Osteoblast (primary cell): Measurements from ENCODE around the gene UPK1B. TPM values are rescaled to one million over a fixed set of nuclear protein-coding genes. Genes with fewer than 3 reads are reported as not detected.

Experiments
- DNase-seq: peaks from one replicate; pipeline ENCODE4 v3.0.0; 2011; ENCODE audit warnings: low spot score, mixed read lengths; ENCODE audit not compliant: insufficient read length; ENCODE audit errors: missing footprints
- H2AFZ ChIP-seq: 2 replicates; pipeline ENCODE4 v1.6.0; 2011; ENCODE audit warnings: mild to moderate bottlenecking, low read length
- H3K27ac ChIP-seq: 2 replicates; pipeline ENCODE4 v1.5.1; 2011; ENCODE audit warnings: mild to moderate bottlenecking, low read depth, low read length, moderate library complexity
- H3K27me3 ChIP-seq: 2 replicates; pipeline ENCODE4 v1.6.0; 2012; ENCODE audit warnings: mild to moderate bottlenecking, control low read depth, inconsistent platforms, low read length, moderate library complexity; ENCODE audit not compliant: insufficient read depth
- H3K36me3 ChIP-seq: 2 replicates; pipeline ENCODE4 v1.5.1; 2011; ENCODE audit warnings: mild to moderate bottlenecking, low read length, control low read depth, moderate library complexity; ENCODE audit not compliant: insufficient read depth
- H3K4me1 ChIP-seq: 2 replicates; pipeline ENCODE4 v1.5.1; 2011; ENCODE audit warnings: mild to moderate bottlenecking, low read length, control low read depth, moderate library complexity; ENCODE audit not compliant: insufficient read depth
- H3K4me2 ChIP-seq: 2 replicates; pipeline ENCODE4 v1.6.0; 2011; ENCODE audit warnings: mild to moderate bottlenecking, low read length; ENCODE audit not compliant: insufficient read depth
- H3K4me3 ChIP-seq: fragments of 200-600 bp; sonication (generic); 3 replicates; pipeline ENCODE4 v1.5.1; 2012; ENCODE audit warnings: mild to moderate bottlenecking, low read length, inconsistent platforms; ENCODE audit not compliant: insufficient read depth
- H3K79me2 ChIP-seq: 2 replicates; pipeline ENCODE4 v1.6.0; 2012; ENCODE audit warnings: mild to moderate bottlenecking, low read length, control low read depth, inconsistent platforms; ENCODE audit not compliant: insufficient read depth
- H3K9me3 ChIP-seq: 2 replicates; pipeline ENCODE4 v1.5.1; 2011; ENCODE audit warnings: low read depth, low read length, control low read depth
- H4K20me1 ChIP-seq: 2 replicates; pipeline ENCODE4 v1.6.0; 2012; ENCODE audit warnings: mild to moderate bottlenecking, low read length, control low read depth; ENCODE audit not compliant: insufficient read depth
- CTCF ChIP-seq: IDR thresholded peaks from 2 replicates; pipeline ENCODE4 v1.5.1; 2011; ENCODE audit warnings: mild to moderate bottlenecking, low read depth, low read length, moderate library complexity; ENCODE audit errors: extremely low read depth
- total RNA-seq: library from RNA; depleted of rRNA; stranded (reverse); fragments of >200 nt; gene quantifications from 2 replicates; pipeline ENCODE4 v1.2.3, GENCODE V29; 2012

The UPK1B gene
- total RNA-seq, 1 donor = 0.36 TPM

DNA sequence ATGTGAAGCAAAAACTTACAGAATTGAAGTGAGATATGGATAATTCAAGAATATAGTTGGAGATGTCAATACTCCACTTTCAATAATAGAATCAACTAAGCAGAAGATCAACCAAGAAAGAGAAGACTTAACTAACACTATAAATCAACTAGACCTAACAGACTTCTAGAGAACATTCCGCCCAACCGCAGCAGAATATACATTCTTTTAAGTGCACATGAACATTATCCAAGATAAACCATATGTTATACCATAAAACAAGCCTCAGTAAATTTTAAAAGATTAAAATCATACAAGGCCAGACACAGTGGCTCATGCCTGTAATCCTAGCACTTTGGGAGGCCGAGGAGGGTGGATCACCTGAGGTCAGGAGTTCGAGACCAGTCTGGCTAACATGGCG lies 32.9 kb upstream of the UPK1B start:
- Histone ChIP-seq H3K4me3 (no peak overlapping the region), H2AFZ (no peak overlapping the region), H4K20me1 (no peaks in the 10 kb centered on the region), H3K4me2 (no peak overlapping the region), H3K27me3 (no peaks in the 10 kb centered on the region), H3K36me3 (no peaks in the 10 kb centered on the region), H3K9me3 (no peaks in the 10 kb centered on the region), H3K4me1 (no peaks in the 10 kb centered on the region), H3K27ac (no peak overlapping the region), H3K79me2 (no peaks in the 10 kb centered on the region)
- no peak for TF ChIP-seq CTCF
- no peak for DNase-seq

DNA sequence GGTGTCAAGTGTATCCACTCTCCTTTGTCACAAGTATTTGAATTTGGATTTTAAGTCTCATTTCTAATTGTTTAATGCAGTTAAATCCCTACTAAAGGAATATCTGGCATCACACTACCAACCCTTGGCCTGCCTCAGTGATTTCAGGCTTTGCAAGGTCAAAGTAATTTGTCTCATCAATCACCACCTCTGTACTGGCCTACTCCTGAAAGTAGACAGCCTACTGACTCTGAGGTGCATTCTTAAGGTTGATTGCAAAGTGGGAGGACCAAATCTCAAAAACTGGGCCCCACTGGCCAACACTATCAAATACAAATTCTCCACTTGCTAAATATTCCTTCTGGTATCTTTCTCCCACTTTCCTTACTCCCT lies 28.3 kb upstream of the UPK1B start:
- Histone ChIP-seq H2AFZ (no peak overlapping the region), H3K4me2 (no peak overlapping the region), H3K4me1 (peaks cover 2% of the 10 kb centered on the region), H3K36me3 (no peaks in the 10 kb centered on the region), H3K4me3 (no peak overlapping the region), H3K27me3 (no peaks in the 10 kb centered on the region), H3K9me3 (no peaks in the 10 kb centered on the region), H3K27ac (no peak overlapping the region), H3K79me2 (no peaks in the 10 kb centered on the region), H4K20me1 (no peaks in the 10 kb centered on the region)
- no peak for DNase-seq
- TF ChIP-seq CTCF = no peak

- Histone ChIP-seq H4K20me1 (no peaks in the 10 kb centered on the region), H3K27ac (no peak within 1 kb of the TSS), H3K79me2 (no peaks in the 10 kb centered on the region), H3K36me3 (no peaks in the 10 kb centered on the region), H3K9me3 (no peaks in the 10 kb centered on the region), H3K27me3 (no peaks in the 10 kb centered on the region), H3K4me2 (no peak within 1 kb of the TSS), H2AFZ (peak within 1 kb of the TSS; percentile 13), H3K4me3 (no peak within 1 kb of the TSS), H3K4me1 (peaks cover 2% of the 10 kb centered on the region)
- peak; percentile 80 for DNase-seq
- peak; percentile 83 for TF ChIP-seq CTCF
These were observed 27.8 kb upstream of the UPK1B start, which contains the start of gene TEX55 for GRCh38 chr3:119145500-119146167. TSS of gene TEX55 (plus strand) at chr3:119146165. CDS start at chr3:119146190, 25 bp downstream.

DNA sequence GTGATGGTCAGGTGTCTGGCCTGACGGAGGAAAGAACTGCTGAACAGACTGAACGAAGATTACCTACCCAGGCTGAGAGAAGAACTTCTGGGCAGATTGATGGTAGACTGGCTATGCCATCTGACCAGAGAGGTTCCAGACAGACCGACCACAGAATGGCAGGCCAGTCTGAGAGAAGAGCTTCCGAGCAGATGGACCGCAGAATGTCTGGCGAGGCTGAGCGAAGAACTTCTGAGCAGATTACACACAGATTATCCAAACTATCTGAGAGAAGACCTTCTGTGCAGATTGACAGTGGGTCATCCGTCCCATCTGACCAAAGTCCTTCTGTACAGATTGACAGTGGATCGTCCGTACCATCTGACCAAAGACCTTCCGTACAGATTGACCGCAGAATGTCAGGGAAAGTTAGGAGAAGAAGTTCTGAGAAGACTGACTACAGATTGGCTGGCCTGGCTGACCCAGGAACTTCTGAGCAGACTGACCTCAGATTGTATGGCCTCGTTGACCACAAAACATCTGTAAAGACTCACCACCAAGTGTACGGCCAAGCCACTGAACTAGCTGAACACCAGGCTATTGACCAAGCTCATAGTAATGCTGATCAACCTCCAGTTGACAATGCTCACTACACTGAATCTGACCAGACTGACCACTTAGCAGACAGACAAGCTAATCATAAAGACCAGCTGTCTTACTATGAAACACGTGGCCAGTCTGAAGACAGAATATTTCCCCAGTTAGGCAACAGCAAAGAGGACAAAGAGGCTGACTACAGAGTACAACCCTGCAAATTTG lies 26.6 kb upstream of the UPK1B start:
- H2AFZ ChIP-seq = no peak overlapping the region

More for the DNA sequence above, 26.6 kb upstream of the UPK1B start:
- Histone ChIP-seq H3K4me2 (no peak overlapping the region), H3K4me1 (peaks cover 2% of the 10 kb centered on the region), H3K4me3 (no peak overlapping the region), H3K36me3 (no peaks in the 10 kb centered on the region), H3K9me3 (no peaks in the 10 kb centered on the region), H3K27ac (no peak overlapping the region), H3K27me3 (no peaks in the 10 kb centered on the region), H4K20me1 (no peaks in the 10 kb centered on the region), H3K79me2 (no peaks in the 10 kb centered on the region)
- no peak for TF ChIP-seq CTCF
- DNase-seq = no peak
